GM12865 (cell line): ENCODE data around the gene MTG2.

Experiments
- DNase-seq: peaks from one replicate; pipeline ENCODE4 v3.0.0; 2010; ENCODE audit warnings: low read depth
- H3K4me3 ChIP-seq: 2 replicates; pipeline ENCODE4 v1.5.1; 2011; ENCODE audit warnings: mild to moderate bottlenecking, low read depth, low read length, control low read depth
- CTCF ChIP-seq: IDR thresholded peaks from 2 replicates; pipeline ENCODE4 v1.5.1; 2011; ENCODE audit warnings: low read length, control low read depth, low read depth, inconsistent platforms; ENCODE audit not compliant: insufficient read depth; ENCODE audit errors: missing control alignments

Gene MTG2

GRCh38 chr20:62219101-62219991 is 36.5 kb downstream of the MTG2 start:
- TF ChIP-seq CTCF, result no peak
- H3K4me3 ChIP-seq, result no peak overlapping the region
- no peak for DNase-seq

GRCh38 chr20:62219992-62220665 is 37.3 kb downstream of the MTG2 start, which contains the start of gene HRH3:
TSS of gene HRH3 (minus strand) at chr20:62220278. CDS start at chr20:62219970, 308 bp downstream.
- TF ChIP-seq CTCF, result no peak
- H3K4me3 ChIP-seq, result no peak within 1 kb of the TSS
- peak; percentile 20 for DNase-seq

- TF ChIP-seq CTCF, result no peak
- no peak for DNase-seq
- no peak overlapping the region for H3K4me3 ChIP-seq
Observed at GRCh38 chr20:62220666-62221568, 38.1 kb downstream of the MTG2 start.

- TF ChIP-seq CTCF, result no peak
- DNase-seq, result no peak
- H3K4me3 ChIP-seq, result no peak overlapping the region
Observed at GRCh38 chr20:62222266-62222850, 39.5 kb downstream of the MTG2 start.

- no peak for DNase-seq
- no peak for TF ChIP-seq CTCF
- H3K4me3 ChIP-seq, result no peak overlapping the region
Observed at GRCh38 chr20:62222972-62223371, 40.1 kb downstream of the MTG2 start.

GRCh38 chr20:62223571-62223970 is 40.7 kb downstream of the MTG2 start:
- no peak for DNase-seq
- TF ChIP-seq CTCF, result no peak
- H3K4me3 ChIP-seq, result no peak overlapping the region
